GM18507 (cell line): ENCODE measurements around the gene MPPED2.
"Not testable (repeated sequence)": the region's sequence is repeated elsewhere in the genome, so short reads cannot be mapped to it uniquely, and the experiment has no call there.

Experiments used
- DNase-seq: peaks from one replicate; pipeline ENCODE4 v3.0.0; 2011; ENCODE audit warnings: low read depth; ENCODE audit not compliant: insufficient read length; ENCODE audit errors: extremely low spot score
- FAIRE-seq: peaks from 2 replicates; lab custom pipeline; 2011; peaks lifted over from hg19 to GRCh38; lab: Jason Lieb, UNC

The MPPED2 gene

GRCh38 chr11:30580573-30580972 lies 5.6 kb downstream of the MPPED2 start:
- no peak for FAIRE-seq

GRCh38 chr11:30579415-30580175 lies 6.6 kb downstream of the MPPED2 start:
- DNase-seq (no peak), FAIRE-seq (no peak)

More at GRCh38 chr11:30580573-30580972, 5.6 kb downstream of the MPPED2 start:
- DNase-seq, result no peak

GRCh38 chr11:30578406-30578805 lies 7.7 kb downstream of the MPPED2 start:
- FAIRE-seq (no peak), DNase-seq (no peak)

- no peak for DNase-seq
- no peak for FAIRE-seq
Measured at GRCh38 chr11:30573951-30574350, 12.2 kb downstream of the MPPED2 start.

GRCh38 chr11:30568931-30569330 lies 17.2 kb downstream of the MPPED2 start:
- DNase-seq, result no peak
- no peak for FAIRE-seq

- DNase-seq, result no peak
- FAIRE-seq, result no peak
Measured at GRCh38 chr11:30567644-30568043, 18.5 kb downstream of the MPPED2 start.

GRCh38 chr11:30567120-30567519 lies 19.0 kb downstream of the MPPED2 start:
- DNase-seq (no peak), FAIRE-seq (no peak)

GRCh38 chr11:30566482-30566881 lies 19.7 kb downstream of the MPPED2 start:
- no peak for FAIRE-seq
- no peak for DNase-seq

GRCh38 chr11:30565027-30565426 lies 21.1 kb downstream of the MPPED2 start:
- FAIRE-seq, result no peak
- DNase-seq, result no peak

- DNase-seq, result no peak
- no peak for FAIRE-seq
Measured at GRCh38 chr11:30561691-30562415, 24.3 kb downstream of the MPPED2 start.

- FAIRE-seq (no peak), DNase-seq (no peak)
Measured at GRCh38 chr11:30560206-30561106, 25.7 kb downstream of the MPPED2 start.

GRCh38 chr11:30559004-30559403 lies 27.1 kb downstream of the MPPED2 start:
- FAIRE-seq (no peak), DNase-seq (no peak)

GRCh38 chr11:30554587-30554986 lies 31.6 kb downstream of the MPPED2 start:
- not testable (repeated sequence) for DNase-seq, FAIRE-seq

GRCh38 chr11:30553521-30554110 lies 32.5 kb downstream of the MPPED2 start:
- DNase-seq (no peak), FAIRE-seq (no peak)

GRCh38 chr11:30552839-30553238 lies 33.3 kb downstream of the MPPED2 start:
- FAIRE-seq (no peak), DNase-seq (no peak)

GRCh38 chr11:30550022-30550542 lies 36.1 kb downstream of the MPPED2 start:
- FAIRE-seq (no peak), DNase-seq (no peak)

- FAIRE-seq, result no peak
- DNase-seq, result no peak
Measured at GRCh38 chr11:30549565-30549964, 36.6 kb downstream of the MPPED2 start.

- DNase-seq, result no peak
- FAIRE-seq, result no peak
Measured at GRCh38 chr11:30546334-30546733, 39.8 kb downstream of the MPPED2 start.

GRCh38 chr11:30545507-30545906 lies 40.6 kb downstream of the MPPED2 start:
- FAIRE-seq, result no peak
- no peak for DNase-seq
